Astrocyte (in vitro differentiated cells and primary cell): ENCODE results near the gene SYTL2. TPM values are rescaled to one million over a fixed set of nuclear protein-coding genes. Genes with fewer than 3 reads are reported as not detected.

ENCODE experiments used
- DNase-seq: peaks from one replicate; pipeline ENCODE4 v3.0.0-alpha.2; 2010; ENCODE audit warnings: low read depth
- FAIRE-seq: peaks from 2 replicates; lab custom pipeline; 2011; peaks lifted over from hg19 to GRCh38; lab: Jason Lieb, UNC
- H2AFZ ChIP-seq: 2 replicates; pipeline ENCODE4 v1.6.0; 2012; ENCODE audit warnings: low read depth, low read length, inconsistent platforms
- H3K27ac ChIP-seq: 2 replicates; pipeline ENCODE4 v1.5.1; 2011; ENCODE audit warnings: low read depth, low read length, inconsistent platforms
- H3K27me3 ChIP-seq: 2 replicates; pipeline ENCODE4 v1.6.0; 2011; ENCODE audit warnings: low read length, inconsistent platforms; ENCODE audit not compliant: insufficient read depth
- H3K36me3 ChIP-seq: 2 replicates; pipeline ENCODE4 v1.5.1; 2011; ENCODE audit warnings: low read length, inconsistent platforms; ENCODE audit not compliant: insufficient read depth
- H3K4me1 ChIP-seq: 2 replicates; pipeline ENCODE4 v1.5.1; 2011; ENCODE audit warnings: low read length, inconsistent platforms; ENCODE audit not compliant: insufficient read depth
- H3K4me2 ChIP-seq: 2 replicates; pipeline ENCODE4 v1.6.0; 2012; ENCODE audit warnings: low read length, inconsistent platforms
- H3K4me3 ChIP-seq: 2 replicates; pipeline ENCODE4 v1.5.1; 2011; ENCODE audit warnings: low read depth, mild to moderate bottlenecking, low read length, inconsistent platforms; ENCODE audit not compliant: insufficient read depth
- H3K79me2 ChIP-seq: 2 replicates; pipeline ENCODE4 v1.6.0; 2012; ENCODE audit warnings: mild to moderate bottlenecking, low read length, inconsistent platforms; ENCODE audit not compliant: insufficient read depth
- H3K9ac ChIP-seq: 2 replicates; pipeline ENCODE4 v1.6.0; 2012; ENCODE audit warnings: mild to moderate bottlenecking, low read length, inconsistent platforms
- H3K9me3 ChIP-seq: 2 replicates; pipeline ENCODE4 v1.5.1; 2012; ENCODE audit warnings: low read depth, mild to moderate bottlenecking, low read length, inconsistent platforms; ENCODE audit not compliant: insufficient read depth
- H4K20me1 ChIP-seq: 2 replicates; pipeline ENCODE4 v1.6.0; 2012; ENCODE audit warnings: low read length, inconsistent platforms; ENCODE audit not compliant: insufficient read depth
- H3K27ac Mint-ChIP-seq: one replicate; pipeline ENCODE4 v1.8.0; 2021; ENCODE audit warnings: mild to moderate bottlenecking, mixed read lengths; ENCODE audit not compliant: unreplicated experiment
- H3K27me3 Mint-ChIP-seq: one replicate; pipeline ENCODE4 v1.8.0; 2021; ENCODE audit warnings: low read depth, mixed read lengths; ENCODE audit not compliant: unreplicated experiment
- H3K36me3 Mint-ChIP-seq: one replicate; pipeline ENCODE4 v1.8.0; 2021; ENCODE audit warnings: low read depth, mixed read lengths; ENCODE audit not compliant: unreplicated experiment
- H3K4me1 Mint-ChIP-seq: one replicate; pipeline ENCODE4 v1.8.0; 2021; ENCODE audit warnings: low read depth, mixed read lengths; ENCODE audit not compliant: unreplicated experiment
- H3K4me3 Mint-ChIP-seq: one replicate; pipeline ENCODE4 v1.8.0; 2021; ENCODE audit warnings: mild to moderate bottlenecking, moderate library complexity, mixed read lengths; ENCODE audit not compliant: unreplicated experiment
- H3K9me3 Mint-ChIP-seq: one replicate; pipeline ENCODE4 v1.8.0; 2021; ENCODE audit warnings: mild to moderate bottlenecking, mixed read lengths; ENCODE audit not compliant: unreplicated experiment
- EZH2 ChIP-seq: IDR thresholded peaks from 2 replicates; pipeline ENCODE4 v1.6.1; 2012; ENCODE audit warnings: mild to moderate bottlenecking, low read length, inconsistent platforms; ENCODE audit not compliant: insufficient read depth
- total RNA-seq: library from RNA; stranded (reverse); gene quantifications from 2 replicates; pipeline ENCODE4 v1.2.1, GENCODE V29; 2021
- TF ChIP-seq, protein P1 (sequence below): IDR thresholded peaks from 2 replicates; pipeline ENCODE4 v1.5.1; 2011; ENCODE audit warnings: low read depth, mild to moderate bottlenecking, inconsistent platforms, low read length, moderate library complexity; ENCODE audit not compliant: insufficient read depth

Gene SYTL2
- total RNA-seq, 1 donor from 2014 or later = 36.9 TPM

DNA sequence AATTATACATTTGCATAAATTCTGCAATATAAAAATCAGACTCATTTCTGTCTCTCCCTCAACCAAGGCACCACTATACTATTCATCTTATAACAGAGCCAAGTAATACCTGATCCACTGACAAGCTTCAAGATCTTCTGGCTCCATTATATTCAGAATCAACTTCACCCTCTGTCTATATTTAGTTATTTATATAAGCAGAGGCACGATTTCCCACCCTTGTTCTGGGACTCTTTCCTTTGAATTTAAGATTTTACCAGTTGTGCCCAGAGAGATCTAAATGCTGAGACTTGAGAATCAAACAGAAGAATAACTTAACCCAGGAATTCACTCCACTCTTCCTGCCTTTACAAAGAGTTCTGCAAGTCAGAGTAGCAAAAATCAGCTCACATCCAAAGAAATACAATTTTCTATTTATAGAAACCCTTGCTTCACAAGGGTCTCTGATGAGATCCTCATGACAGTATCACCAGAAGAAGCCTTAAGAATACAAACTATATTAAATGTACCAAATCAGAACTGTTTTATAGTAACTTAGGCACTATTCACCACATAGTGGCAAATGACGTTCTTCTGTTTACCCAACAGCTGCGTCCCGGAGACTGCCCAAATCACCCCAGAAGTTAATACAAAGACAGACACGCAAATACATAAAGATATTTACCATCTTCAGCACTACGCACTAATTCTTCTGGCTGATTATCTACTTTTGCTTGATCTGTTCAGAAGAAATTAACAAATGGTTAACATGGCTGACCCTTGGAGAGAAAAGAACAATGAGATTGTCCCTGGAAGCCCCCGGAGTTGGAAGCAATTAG is 92.6 kb downstream of the SYTL2 start:
- FAIRE-seq (no peak), DNase-seq (no peak)
- Histone ChIP-seq H3K27me3 (no peaks in the 10 kb centered on the region), H3K4me1 (peaks cover 14% of the 10 kb centered on the region), H3K36me3 (no peaks in the 10 kb centered on the region), H4K20me1 (no peaks in the 10 kb centered on the region), H3K79me2 (peaks cover 9% of the 10 kb centered on the region), H2AFZ (peak overlapping the region; percentile 11), H3K9ac (peak overlapping the region; percentile 84), H3K4me2 (peak overlapping the region; percentile 83), H3K9me3 (no peaks in the 10 kb centered on the region), H3K27ac (peak overlapping the region; percentile 82), H3K4me3 (peak overlapping the region; percentile 65)
- Mint-ChIP-seq H3K36me3 (peaks cover 2% of the 10 kb centered on the region), H3K27ac (peak overlapping the region; percentile 93), H3K9me3 (no peaks in the 10 kb centered on the region), H3K27me3 (no peaks in the 10 kb centered on the region), H3K4me3 (peak overlapping the region; percentile 84), H3K4me1 (peaks cover 38% of the 10 kb centered on the region)
- TF ChIP-seq, protein P1, sequence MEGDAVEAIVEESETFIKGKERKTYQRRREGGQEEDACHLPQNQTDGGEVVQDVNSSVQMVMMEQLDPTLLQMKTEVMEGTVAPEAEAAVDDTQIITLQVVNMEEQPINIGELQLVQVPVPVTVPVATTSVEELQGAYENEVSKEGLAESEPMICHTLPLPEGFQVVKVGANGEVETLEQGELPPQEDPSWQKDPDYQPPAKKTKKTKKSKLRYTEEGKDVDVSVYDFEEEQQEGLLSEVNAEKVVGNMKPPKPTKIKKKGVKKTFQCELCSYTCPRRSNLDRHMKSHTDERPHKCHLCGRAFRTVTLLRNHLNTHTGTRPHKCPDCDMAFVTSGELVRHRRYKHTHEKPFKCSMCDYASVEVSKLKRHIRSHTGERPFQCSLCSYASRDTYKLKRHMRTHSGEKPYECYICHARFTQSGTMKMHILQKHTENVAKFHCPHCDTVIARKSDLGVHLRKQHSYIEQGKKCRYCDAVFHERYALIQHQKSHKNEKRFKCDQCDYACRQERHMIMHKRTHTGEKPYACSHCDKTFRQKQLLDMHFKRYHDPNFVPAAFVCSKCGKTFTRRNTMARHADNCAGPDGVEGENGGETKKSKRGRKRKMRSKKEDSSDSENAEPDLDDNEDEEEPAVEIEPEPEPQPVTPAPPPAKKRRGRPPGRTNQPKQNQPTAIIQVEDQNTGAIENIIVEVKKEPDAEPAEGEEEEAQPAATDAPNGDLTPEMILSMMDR = no peak
- no peak for TF ChIP-seq EZH2

DNA sequence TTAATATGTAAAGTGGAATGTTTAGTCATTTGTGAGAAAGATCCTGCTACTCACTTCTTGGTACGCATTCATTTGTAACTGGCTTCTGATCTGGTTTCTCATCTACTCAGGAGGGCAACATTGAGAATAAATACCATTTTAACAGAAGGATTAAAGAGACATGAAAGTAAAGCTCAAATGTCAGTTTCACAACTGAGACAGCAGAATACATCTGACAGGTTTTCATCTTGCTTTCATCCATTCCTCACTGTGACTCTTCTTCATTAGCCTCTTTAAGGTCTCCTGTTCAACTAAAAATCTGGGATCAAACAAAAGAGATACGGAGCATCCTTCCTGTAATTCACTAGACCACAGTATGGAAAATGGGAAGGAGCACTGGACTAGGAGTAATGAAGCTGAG is 93.5 kb downstream of the SYTL2 start:
- H3K36me3 Mint-ChIP-seq = peaks cover 2% of the 10 kb centered on the region
- Histone ChIP-seq H3K4me1 (peaks cover 14% of the 10 kb centered on the region), H3K9ac (peak overlapping the region; percentile 84), H3K27me3 (no peaks in the 10 kb centered on the region), H3K9me3 (no peaks in the 10 kb centered on the region), H3K4me2 (peak overlapping the region; percentile 83), H3K27ac (peak overlapping the region; percentile 82), H2AFZ (no peak overlapping the region), H3K79me2 (peaks cover 9% of the 10 kb centered on the region), H4K20me1 (no peaks in the 10 kb centered on the region), H3K36me3 (no peaks in the 10 kb centered on the region), H3K4me3 (peak overlapping the region; percentile 65)
- no peak for DNase-seq
- peak overlapping the region; percentile 19 for H3K27ac Mint-ChIP-seq
- TF ChIP-seq, protein P1 = no peak
- TF ChIP-seq EZH2 = no peak
- peak; percentile 39 for FAIRE-seq
- no peaks in the 10 kb centered on the region for H3K27me3 Mint-ChIP-seq
- peak overlapping the region; percentile 84 for H3K4me3 Mint-ChIP-seq
- no peaks in the 10 kb centered on the region for H3K9me3 Mint-ChIP-seq
- H3K4me1 Mint-ChIP-seq = peaks cover 38% of the 10 kb centered on the region

DNA sequence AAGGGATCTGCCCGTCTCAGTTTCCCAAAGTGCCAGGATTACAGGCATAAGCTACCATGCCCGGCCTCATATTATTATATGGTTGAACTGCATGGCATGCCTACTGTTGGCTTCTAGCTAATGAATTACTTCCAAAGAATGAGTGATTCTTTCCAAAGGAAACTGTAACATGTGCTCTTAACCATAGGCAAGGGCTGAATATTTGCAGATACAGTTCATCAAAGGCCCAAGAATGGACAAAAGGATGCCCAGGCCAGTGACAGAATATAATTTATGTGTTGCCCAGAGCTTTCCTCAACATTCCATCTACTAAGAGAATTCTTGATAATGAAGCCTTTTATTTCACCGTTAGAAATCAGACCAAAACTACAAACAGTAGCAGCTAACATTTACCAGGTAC is 98.0 kb downstream of the SYTL2 start:
- no peak overlapping the region for H3K4me3 ChIP-seq
- Mint-ChIP-seq H3K27me3 (no peaks in the 10 kb centered on the region), H3K4me3 (no peak overlapping the region)

More for the DNA sequence above, 98.0 kb downstream of the SYTL2 start:
- Histone ChIP-seq H3K9ac (no peak overlapping the region), H3K9me3 (no peaks in the 10 kb centered on the region), H3K27ac (no peak overlapping the region), H3K4me2 (no peak overlapping the region), H4K20me1 (no peaks in the 10 kb centered on the region), H3K27me3 (no peaks in the 10 kb centered on the region), H2AFZ (no peak overlapping the region), H3K4me1 (peaks cover 3% of the 10 kb centered on the region), H3K79me2 (peaks cover 9% of the 10 kb centered on the region), H3K36me3 (no peaks in the 10 kb centered on the region)
- DNase-seq (peak; percentile 35), FAIRE-seq (no peak)
- Mint-ChIP-seq H3K36me3 (peaks cover 2% of the 10 kb centered on the region), H3K27ac (no peak overlapping the region), H3K4me1 (peaks cover 17% of the 10 kb centered on the region), H3K9me3 (no peaks in the 10 kb centered on the region)
- no peak for TF ChIP-seq EZH2
- TF ChIP-seq, protein P1 = no peak
